GM19438 (cell line): Measurements from ENCODE around the gene MYO1E.

ENCODE experiments used
- ATAC-seq: cut with Tn5 transposase; IDR thresholded peaks from one replicate; pipeline ENCODE4 v1.9.1; 2021; ENCODE audit warnings: low read depth; ENCODE audit not compliant: unreplicated experiment

The MYO1E gene

DNA sequence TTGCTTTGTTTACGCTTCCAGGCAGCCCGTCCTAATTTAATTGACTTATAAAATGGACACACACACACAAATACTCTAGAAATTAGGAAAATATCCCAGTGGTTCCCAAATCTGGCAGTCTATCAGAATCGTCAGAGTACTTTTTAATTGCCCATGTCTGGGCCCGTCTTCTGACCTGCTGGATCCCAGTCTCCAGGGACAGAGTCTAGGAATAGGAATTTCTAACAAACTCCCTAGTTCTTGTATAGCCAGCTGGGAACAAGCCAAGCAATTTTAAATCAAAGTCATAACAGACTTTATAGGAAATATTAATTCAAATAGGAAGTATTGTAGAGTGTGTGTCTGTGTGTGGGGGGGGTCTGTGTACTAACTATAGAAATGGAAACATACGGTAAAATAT lies 132.6 kb downstream of the MYO1E start:
- no peak for ATAC-seq

DNA sequence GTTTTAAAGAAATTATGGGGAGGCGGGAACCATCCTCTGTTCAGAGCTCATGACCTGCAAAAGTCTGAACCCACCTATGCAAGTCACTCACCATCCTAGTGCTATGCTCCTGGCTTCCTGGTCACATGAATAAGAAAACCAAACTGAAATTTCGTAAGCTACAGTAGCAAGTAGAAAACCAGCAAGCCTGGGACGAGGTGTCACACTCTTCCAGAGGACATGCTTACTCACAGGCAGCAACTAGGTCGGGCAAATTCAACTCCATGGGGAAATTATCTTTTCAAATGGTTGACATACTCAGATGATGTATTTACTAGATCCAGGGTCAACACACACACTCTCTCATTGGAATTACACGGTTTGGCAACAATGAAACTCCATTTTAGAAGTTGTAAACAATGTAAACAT lies 134.7 kb downstream of the MYO1E start:
- ATAC-seq, result peak; percentile 59

DNA sequence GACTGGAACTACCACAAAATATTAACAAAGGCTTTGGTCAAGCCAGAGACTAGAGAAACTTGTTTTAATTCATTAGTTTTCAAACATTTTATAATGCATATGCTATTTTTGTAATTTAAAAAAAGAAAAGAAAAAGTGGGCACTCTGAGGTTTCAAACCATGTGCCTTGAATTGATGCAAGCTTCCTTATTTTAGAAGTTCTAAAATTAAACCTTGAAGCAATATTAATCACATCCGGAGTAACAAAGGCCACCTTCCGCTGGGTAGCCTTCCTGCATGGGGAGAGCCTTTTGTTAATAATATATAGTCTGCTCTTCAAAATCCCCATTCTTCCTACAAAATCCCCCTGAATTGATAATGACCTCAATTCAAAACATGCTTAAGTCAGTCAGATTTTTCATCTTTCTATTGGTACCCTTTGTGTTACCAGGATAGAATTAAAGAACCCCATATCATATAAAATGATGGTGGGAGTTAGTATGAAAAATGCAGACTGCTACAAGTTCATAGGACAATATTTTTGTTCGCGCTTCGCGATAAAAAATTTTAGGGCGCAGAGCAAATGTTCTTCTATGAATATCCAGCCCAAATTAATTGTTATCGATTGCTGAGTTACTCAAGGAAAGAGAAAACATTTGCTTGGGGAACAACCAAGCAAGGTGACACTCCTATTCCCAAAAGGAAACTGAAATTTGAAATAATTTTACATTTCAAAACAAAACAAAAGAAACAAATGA lies 135.4 kb downstream of the MYO1E start:
- peak; percentile 37 for ATAC-seq

DNA sequence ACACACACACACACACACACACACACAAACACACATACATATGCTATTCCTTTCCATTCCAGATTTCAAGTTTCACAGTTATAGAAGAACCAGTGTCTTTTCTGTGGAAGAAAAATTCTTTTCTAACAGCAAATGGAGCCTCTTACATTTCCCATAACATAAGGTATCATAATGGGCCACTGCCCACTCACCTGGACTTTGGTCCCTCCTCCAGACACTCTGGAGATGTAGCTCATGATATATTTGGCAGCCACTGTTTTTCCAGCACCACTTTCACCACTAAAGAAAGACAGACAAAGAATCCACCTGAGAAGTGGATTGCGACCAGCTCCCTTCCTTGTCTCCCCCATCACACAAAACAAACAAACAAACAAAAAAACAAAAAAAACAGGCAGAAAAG lies 136.3 kb downstream of the MYO1E start:
- ATAC-seq, result no peak

DNA sequence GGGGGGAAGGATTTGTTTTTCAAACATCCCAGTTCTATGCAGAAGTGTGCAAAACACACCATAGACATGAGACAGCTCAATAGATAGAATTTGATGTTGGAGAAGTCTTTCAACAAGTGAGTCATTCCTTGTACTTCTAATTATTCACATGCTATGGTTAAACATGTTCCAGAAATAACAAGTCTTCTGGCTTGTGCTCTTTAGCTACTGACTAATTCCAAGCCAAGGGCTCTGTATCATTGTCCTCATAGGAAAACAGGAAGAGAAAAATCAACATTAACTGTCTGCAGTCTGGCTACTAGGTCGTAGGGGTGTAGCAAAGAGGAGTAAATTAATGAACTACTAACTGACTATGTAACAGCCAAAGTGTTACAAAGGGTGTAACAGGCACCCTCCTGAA lies 140.2 kb downstream of the MYO1E start:
- ATAC-seq, result no peak

DNA sequence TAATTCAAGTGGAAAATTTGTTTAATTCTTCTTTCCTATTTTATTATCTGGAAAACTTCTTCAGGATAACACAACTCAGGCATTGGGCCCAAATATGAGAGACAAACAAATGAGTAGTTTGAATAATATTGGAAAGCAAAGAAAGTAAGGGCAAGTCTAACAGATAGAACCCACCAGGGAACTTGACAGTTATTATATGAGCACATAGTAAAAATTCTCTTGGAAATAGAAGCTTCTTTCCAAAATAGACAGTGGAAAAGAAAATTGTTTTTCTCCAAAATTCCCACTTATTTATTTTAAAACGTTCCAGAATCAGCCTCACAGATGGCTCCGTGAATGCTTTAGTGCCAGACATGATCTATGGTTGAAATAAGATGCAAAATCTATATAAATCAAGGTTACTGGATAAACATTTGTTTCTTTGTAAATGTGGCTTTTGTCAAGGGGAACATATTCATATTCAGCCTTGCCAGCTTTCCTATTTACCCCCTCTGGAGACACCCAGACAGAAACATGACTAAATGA lies 142.1 kb downstream of the MYO1E start:
- no peak for ATAC-seq

DNA sequence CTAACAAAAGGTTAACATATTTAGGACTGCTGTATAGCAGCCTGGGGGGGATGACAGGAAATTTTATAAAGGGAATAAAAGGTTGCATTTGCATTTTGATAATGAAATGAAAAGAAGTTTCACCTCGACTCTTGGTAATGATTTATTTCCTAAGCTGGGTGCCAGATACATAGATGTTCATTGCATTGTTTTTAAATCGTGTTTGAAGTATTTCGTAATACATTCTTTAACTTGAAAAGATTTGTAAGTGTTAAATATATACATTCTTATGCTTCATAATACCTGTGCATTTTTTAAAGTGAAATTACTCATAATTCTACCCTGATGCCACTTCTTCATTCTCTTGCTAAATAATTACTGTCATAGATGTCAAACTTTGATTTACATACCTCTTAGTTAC lies 143.2 kb downstream of the MYO1E start:
- no peak for ATAC-seq

DNA sequence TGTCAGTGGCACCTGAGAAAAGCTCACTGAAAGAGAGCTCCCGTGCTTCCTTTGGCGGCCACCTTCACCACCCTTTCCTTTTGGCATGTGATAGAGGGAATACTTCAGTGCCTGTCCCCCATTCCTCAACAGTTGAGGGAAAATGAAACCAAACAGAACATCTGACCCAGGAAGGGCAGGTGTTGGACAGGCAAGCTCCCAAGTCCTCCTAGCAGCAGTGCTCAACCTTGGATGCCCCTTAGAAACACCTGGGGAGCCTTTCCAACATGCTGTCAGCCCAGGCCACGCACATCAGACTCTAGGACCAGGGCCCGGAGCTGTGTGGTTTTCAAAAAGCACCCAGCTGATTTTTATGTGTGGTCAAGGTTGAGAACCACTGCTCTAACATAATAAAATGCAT lies 143.7 kb downstream of the MYO1E start:
- no peak for ATAC-seq

DNA sequence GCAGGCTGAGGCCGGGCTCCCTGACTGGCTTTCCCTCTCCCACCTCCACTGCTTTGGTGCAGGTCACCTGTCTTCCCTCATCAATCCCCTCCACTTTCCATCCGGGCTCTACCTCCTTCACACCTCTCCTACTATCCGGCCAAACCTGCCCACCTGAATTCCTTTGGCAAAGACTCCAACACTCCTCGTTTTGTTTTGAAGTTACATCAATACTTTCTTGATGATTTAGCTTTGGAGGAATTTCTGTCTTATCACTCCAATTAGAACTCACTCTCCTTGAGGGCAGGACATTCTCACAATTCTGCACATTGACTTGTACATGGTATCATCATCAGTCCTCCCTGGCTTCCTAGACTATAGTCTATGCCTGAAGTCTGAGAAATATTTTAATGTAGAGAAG lies 145.7 kb downstream of the MYO1E start:
- no peak for ATAC-seq

DNA sequence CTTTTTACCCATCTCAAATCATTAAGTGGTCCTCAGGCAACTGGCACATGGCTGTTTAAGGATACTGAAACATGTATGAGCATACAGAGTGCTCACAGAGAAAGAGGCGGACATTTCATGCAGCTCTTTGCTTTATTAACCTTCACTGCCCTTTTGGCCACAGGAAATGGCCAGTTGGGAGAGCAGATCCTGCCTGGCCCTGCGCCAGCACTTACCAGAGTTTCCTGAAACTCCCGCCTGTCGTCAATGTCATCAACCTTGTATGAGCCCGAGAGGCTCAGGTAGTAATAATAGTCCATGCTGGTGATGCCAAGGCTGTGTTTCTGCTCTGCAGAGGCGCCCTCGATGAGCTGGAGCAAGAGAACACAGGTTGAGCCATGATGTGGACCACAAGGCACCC lies 148.2 kb downstream of the MYO1E start:
- ATAC-seq, result no peak

DNA sequence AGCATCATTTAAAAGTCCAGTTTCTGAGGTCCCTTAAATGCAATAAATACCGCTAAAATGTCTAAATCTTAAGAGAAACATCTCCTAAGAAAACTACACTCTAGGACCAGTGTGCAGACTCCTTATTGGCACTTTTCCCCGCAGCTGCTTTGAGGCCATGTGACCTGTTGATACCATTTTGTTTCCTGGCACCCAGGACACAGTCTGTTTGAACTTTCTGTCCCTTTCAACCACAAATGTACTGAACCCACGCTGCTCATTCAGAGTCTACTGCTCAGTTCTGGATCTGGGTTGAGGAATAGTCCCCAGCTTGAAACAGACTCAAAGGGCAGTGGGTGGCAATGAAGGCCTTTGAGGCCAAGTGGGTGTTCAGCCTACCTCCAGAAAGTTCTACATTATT lies 148.9 kb downstream of the MYO1E start:
- no peak for ATAC-seq

DNA sequence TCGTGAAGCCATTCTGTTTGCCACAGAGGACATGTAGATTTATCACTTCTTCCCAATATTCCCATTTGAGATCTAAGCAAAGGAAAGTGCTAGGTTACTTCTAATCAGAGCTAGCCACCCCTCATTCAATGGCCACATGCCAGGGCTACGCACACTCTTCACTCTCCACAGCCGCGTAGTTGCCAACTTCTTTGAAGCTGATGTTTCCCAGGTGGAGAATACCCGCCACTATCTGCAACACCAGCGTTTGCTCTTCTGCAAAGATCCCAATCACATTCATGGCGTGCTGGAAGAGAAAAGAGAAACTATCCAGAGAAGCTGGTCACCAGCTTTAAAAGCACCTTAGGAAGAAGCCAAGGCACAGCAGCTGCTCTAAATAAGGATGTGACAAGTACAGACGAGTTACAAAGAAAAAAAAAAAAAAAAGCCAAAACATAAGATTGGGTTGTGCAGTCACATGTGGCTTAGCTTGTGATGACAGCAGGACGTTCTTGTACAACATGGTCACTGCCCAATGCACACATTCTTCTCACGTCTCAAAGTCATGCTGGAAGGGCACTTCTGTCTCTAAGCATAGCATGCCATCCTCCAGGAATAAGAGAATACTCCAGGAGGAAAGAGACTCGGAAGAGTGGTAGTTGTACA lies 149.6 kb downstream of the MYO1E start:
- no peak for ATAC-seq

DNA sequence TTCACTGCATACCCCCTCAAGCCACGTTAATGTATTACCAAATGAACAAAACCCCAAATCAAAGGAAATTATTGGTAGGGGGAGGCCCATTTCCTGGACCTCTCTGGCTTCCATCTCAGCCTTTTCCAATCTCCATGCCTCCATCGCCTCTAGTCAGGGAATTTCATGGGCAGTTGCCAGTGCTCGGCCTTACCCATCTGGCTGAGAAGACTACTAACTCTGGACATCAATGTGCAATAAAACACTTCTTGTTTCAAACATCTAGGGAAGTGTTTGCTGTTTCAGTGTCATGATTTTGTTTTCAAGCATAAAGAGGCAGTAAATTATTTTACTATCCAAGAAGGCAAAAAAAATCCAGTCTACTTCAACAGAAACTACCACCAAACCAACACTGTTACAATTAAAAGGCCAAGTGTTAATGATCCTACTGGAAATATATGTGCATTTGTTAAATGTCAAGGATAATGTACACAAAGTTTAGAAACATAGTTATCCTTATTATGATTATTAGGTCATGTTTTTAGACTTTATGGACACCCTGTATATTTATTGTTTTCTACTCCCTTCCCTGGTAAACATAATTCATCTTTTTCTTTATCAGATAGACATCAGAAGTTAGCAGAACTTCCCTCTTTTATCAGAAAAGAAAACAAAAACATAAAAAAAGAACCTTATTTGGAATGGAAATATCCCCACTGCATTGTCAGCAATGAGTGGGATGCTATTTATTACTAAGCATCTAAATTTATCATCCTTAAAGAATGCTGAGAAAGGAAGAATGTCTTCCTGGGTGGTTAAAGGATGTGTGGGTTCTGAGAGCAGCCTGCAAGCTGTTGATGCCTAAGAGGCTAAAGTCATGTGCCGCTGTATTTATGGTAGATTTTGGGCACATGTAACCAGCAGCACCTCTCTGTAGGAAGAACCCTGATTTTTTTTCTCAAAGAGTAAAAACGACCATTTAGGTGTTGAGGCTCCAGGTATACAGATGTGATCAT lies 150.9 kb downstream of the MYO1E start:
- no peak for ATAC-seq

DNA sequence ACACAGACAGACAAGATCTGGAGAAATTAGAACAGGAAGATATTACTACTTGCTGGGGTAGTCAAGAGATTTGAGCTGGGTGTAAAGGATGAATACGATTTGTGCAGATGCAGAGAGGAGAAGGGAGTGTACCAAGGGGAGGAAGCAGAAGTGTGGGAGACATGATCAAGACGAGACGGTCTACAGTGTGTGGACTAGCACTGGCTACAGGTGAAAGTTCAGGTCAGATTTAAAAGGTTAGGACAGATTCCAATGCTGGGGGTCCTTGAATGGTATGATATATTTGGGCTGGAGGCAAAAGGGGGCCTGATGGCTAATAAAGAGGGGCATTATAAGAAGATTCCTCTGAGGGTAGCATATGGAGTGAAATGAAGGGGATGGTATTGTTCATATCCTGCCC lies 154.0 kb downstream of the MYO1E start:
- no peak for ATAC-seq

DNA sequence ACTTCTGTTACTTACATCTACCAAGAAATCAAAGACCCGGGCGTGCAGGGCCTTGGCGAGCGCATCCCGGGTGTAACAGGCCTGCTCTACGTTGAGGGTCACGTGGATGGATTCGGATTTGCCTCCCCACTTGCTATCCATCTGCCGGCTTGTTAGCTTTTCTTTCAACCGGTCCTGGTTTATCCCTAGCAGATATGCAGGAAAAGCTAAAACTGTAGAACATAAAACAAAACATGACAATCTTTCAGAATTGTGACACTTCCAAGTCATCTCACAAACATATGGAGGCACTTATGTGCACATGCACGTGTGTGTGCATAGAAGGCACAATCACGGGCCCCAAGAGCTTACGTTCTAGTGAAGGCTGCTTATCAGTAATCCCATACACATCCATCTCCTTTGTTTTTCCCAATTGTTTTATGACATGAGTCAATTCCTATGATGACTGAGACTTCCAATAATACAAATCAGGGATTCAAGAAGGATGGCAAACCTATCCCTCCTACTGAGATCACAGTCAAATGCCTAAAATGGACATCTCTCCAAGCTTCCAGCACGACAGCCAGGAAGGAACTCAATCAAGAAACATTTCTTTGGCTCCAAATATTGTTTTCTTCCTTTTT lies 154.7 kb downstream of the MYO1E start:
- ATAC-seq, result no peak

DNA sequence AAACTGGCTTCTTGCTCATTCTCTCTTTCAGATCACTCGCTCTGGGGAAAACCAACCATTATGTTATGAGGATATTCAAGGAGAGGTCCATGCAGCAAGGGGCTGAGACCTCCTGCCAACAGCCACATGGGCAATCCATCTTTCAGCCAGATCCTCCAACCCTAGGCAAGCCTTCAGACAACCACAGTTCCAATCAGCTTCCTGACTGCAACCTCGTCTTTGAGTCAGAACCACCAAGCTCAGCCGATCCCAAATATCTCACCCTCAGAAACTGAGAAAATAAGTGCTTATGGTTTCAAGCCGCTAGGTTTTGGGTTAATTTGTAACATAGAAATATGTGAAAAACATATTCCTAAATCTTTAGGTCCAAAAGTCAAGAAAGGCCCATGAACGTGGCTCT lies 155.8 kb downstream of the MYO1E start:
- no peak for ATAC-seq

DNA sequence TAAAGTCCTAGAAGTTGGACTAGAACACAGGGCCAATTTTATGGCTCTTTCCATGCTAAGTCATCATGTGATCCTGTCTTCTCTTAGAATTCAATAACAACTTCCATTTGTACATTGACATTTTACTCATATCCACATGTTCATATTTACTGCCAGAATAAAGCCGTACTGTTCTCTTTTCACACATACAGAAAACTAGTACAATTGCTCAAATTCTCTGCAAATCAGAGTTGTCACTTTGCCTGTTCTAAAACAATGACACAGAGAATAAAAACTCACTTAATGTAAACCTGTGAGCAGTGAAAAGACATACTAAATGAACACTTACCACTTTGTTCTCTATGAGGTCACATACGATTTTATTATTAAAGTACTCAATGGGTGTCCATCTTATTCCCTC lies 162.5 kb downstream of the MYO1E start:
- no peak for ATAC-seq

DNA sequence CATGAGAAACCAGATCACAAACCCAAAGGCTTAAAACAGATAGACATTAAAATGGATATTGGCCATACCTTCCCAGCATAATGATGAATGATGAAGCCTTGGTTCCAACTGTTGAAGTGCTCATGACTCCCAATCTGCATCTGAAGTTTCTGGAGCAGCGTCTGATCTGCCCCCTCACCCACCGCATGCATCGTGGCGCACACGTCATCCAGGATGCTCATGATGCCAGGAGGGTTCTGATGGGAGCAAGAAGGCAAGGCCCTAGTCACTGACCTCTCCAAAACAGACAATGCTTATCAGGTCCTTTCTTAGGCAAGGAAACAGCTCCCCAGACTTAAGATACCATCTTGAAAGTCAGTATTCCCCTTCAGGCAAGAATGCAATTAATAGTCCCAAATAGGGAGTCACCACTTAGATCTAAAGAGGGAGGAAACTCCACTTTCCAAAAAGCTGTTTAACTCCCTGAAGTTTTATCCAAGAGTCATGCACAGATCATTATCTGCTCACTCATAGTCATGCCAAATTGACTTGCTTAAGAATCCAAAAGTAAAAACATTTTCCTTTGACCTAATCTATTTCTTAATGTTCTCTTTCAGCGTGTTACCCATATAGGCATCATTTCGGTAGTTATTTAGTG lies 163.9 kb downstream of the MYO1E start:
- no peak for ATAC-seq

DNA sequence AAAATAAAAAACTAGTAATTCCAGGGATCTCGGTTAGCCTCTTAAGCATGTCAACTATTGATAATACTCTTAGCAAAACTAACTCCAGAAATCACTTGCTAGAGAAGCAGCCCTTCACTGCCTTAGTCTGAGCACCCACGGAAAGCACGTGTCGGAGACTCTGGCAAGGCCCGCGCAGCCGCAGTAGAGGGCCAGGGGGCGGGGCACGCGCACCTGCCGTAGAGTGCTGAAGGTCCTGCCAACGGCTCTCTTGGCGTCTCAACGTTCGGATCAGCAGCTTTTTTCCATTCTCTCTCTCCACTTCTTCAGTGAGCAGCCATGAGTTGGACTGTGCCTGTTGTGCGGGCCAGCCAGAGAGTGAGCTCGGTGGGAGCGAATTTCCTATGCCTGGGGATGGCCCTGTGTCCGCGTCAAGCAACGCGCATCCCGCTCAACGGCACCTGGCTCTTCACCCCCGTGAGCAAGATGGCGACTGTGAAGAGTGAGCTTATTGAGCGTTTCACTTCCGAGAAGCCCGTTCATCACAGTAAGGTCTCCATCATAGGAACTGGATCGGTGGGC lies 166.0 kb downstream of the MYO1E start, which contains the start of gene LDHAL6B:
Gene LDHAL6B, plus strand, starts transcription at position 221 of the 561 bp plus-strand sequence. Its CDS starts 98 bp downstream, at position 319.
- no peak for ATAC-seq
